ENCODE data around the gene BRME1. TPM values are rescaled to one million over a fixed set of nuclear protein-coding genes. Genes with fewer than 3 reads are reported as not detected.

BRME1 gene
- polyA plus RNA-seq, 1 donor from 2014 or later = 6.2 TPM

DNA sequence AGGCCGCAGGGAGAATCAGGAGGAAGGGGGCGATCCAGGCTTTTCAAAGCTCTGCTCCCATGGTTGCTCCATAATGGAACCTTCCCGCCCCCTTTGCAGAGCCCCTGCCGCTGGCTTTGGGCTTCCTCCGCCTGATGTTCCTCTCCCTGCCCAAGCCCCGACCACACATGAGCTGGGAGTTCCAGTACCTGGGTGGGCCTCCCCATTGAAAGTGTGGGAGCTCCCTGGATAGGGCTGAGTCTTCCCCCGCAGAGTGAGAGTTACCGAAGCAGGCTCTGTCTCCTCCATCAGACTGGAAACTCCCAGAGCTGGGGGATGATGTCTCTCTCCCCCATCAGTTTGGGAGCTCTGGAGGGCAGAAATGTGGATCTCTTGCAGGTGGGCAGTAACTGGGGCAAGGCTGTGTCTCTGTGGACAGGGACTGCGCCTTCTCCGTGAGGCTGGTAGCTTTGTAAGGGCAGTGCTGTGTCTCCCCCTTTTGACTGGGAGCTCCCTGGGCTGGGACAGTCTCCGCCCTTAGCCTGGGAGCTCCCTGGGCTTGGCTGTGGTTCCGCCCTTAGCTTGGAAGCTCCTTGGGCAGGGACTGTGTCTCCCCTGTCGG, 47.1 kb upstream of the BRME1 start:
- Histone ChIP-seq H3K9me3 (ENCODE audit: low read length) (no peaks in the 10 kb centered on the region), H3F3A (ENCODE audit: insufficient read depth, low read length, poor library complexity, severe bottlenecking) (no peaks in the 10 kb centered on the region), H3K27me3 (ENCODE audit: insufficient read depth, low read depth, low read length) (no peaks in the 10 kb centered on the region), H4K20me1 (ENCODE audit: insufficient read depth) (no peaks in the 10 kb centered on the region), H3K4me2 (ENCODE audit: low read length) (peak overlapping the region; percentile 87), H3K9ac (ENCODE audit: low read length) (peak overlapping the region; percentile 91), H2AFZ (ENCODE audit: low read depth, low read length) (no peak overlapping the region), H3K9me2 (ENCODE audit: insufficient read depth, low read length) (no peaks in the 10 kb centered on the region), H3K4me3 (ENCODE audit: low read length) (peak overlapping the region; percentile 91), H3K36me3 (ENCODE audit: insufficient read depth, low read length) (no peaks in the 10 kb centered on the region), H3K79me2 (replicated peaks; ENCODE audit: insufficient read depth, low read length) (peaks cover 14% of the 10 kb centered on the region), H3K27ac (ENCODE audit: low read length) (peak overlapping the region; percentile 96)
- TF ChIP-seq SMC3 (conservative IDR thresholded peaks at IDR 0.05; ENCODE audit: poor library complexity) = peak; percentile 13
- peak; percentile 20 for TF ChIP-seq RAD21 (conservative IDR thresholded peaks at IDR 0.05)
- peak; percentile 27 for TF ChIP-seq POLR2AphosphoS5 (IDR thresholded peaks at IDR 0.05)
- TF ChIP-seq EP300 (conservative IDR thresholded peaks at IDR 0.05; ENCODE audit: poor library complexity, severe bottlenecking) = no peak
- TF ChIP-seq EZH2 (IDR thresholded peaks at IDR 0.05; ENCODE audit: borderline replicate concordance, insufficient read depth, low read length, poor library complexity, severe bottlenecking) = no peak
- TF ChIP-seq, protein P1, sequence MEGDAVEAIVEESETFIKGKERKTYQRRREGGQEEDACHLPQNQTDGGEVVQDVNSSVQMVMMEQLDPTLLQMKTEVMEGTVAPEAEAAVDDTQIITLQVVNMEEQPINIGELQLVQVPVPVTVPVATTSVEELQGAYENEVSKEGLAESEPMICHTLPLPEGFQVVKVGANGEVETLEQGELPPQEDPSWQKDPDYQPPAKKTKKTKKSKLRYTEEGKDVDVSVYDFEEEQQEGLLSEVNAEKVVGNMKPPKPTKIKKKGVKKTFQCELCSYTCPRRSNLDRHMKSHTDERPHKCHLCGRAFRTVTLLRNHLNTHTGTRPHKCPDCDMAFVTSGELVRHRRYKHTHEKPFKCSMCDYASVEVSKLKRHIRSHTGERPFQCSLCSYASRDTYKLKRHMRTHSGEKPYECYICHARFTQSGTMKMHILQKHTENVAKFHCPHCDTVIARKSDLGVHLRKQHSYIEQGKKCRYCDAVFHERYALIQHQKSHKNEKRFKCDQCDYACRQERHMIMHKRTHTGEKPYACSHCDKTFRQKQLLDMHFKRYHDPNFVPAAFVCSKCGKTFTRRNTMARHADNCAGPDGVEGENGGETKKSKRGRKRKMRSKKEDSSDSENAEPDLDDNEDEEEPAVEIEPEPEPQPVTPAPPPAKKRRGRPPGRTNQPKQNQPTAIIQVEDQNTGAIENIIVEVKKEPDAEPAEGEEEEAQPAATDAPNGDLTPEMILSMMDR (IDR thresholded peaks at IDR 0.05; ENCODE audit: poor library complexity, severe bottlenecking) = no peak
- no peak for TF ChIP-seq TAF1 (IDR thresholded peaks at IDR 0.05; ENCODE audit: low read depth)
- no peak for TF ChIP-seq MXI1 (conservative IDR thresholded peaks at IDR 0.05; ENCODE audit: poor library complexity, severe bottlenecking)
- TF ChIP-seq, protein P2, sequence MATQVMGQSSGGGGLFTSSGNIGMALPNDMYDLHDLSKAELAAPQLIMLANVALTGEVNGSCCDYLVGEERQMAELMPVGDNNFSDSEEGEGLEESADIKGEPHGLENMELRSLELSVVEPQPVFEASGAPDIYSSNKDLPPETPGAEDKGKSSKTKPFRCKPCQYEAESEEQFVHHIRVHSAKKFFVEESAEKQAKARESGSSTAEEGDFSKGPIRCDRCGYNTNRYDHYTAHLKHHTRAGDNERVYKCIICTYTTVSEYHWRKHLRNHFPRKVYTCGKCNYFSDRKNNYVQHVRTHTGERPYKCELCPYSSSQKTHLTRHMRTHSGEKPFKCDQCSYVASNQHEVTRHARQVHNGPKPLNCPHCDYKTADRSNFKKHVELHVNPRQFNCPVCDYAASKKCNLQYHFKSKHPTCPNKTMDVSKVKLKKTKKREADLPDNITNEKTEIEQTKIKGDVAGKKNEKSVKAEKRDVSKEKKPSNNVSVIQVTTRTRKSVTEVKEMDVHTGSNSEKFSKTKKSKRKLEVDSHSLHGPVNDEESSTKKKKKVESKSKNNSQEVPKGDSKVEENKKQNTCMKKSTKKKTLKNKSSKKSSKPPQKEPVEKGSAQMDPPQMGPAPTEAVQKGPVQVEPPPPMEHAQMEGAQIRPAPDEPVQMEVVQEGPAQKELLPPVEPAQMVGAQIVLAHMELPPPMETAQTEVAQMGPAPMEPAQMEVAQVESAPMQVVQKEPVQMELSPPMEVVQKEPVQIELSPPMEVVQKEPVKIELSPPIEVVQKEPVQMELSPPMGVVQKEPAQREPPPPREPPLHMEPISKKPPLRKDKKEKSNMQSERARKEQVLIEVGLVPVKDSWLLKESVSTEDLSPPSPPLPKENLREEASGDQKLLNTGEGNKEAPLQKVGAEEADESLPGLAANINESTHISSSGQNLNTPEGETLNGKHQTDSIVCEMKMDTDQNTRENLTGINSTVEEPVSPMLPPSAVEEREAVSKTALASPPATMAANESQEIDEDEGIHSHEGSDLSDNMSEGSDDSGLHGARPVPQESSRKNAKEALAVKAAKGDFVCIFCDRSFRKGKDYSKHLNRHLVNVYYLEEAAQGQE (IDR thresholded peaks at IDR 0.05; ENCODE audit: borderline replicate concordance) = no peak

DNA sequence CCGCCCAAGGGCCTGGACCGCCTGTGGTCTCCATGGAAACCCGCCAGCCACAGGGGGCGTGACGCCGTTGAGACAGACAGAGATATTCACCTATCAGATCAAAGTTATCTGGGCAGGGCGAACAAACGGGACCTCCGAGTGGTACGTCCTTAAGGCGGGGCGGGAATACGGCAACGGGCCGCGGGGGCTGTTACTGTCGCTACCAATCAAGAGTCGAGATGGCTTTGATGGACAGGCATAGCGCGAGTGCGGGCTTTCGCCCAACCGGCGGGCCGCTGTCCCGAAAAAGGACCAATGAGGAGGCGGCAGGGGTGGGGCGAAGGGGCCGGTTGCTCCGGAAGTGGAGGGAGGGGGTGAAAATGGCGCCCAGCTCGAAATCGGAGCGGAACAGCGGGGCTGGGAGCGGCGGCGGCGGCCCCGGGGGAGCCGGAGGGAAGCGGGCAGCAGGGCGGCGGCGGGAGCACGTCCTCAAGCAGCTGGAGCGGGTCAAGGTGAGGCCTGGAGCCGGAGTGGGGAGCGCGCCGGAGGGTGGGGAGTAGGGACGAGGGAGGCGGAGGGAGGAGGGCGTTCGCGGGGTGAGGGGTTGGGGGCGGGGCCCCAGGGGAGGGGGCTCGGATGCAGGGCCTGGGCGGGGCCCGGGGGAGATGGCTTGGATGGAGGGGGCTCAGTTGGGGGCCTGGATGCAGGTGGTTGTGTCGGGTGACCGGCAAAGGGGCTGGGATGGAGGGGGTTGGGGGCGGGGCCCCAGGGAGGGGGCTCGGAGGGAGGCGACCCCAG, 46.4 kb upstream of the BRME1 start, which contains the start of gene DCAF15:
Gene DCAF15, plus strand, starts transcription at position 356 of the 777 bp plus-strand sequence. Its CDS starts 4 bp downstream, at position 360.
- Histone ChIP-seq H3K79me2 (replicated peaks; ENCODE audit: insufficient read depth, low read length) (peaks cover 14% of the 10 kb centered on the region), H3K27ac (ENCODE audit: low read length) (peak within 1 kb of the TSS; percentile 96), H4K20me1 (ENCODE audit: insufficient read depth) (no peaks in the 10 kb centered on the region), H3K27me3 (ENCODE audit: insufficient read depth, low read depth, low read length) (no peaks in the 10 kb centered on the region), H2AFZ (ENCODE audit: low read depth, low read length) (peak within 1 kb of the TSS; percentile 77), H3K9me2 (ENCODE audit: insufficient read depth, low read length) (no peaks in the 10 kb centered on the region), H3K9me3 (ENCODE audit: low read length) (no peaks in the 10 kb centered on the region), H3F3A (ENCODE audit: insufficient read depth, low read length, poor library complexity, severe bottlenecking) (no peaks in the 10 kb centered on the region), H3K36me3 (ENCODE audit: insufficient read depth, low read length) (no peaks in the 10 kb centered on the region), H3K4me2 (ENCODE audit: low read length) (peak within 1 kb of the TSS; percentile 87), H3K9ac (ENCODE audit: low read length) (peak within 1 kb of the TSS; percentile 91), H3K4me3 (ENCODE audit: low read length) (peak within 1 kb of the TSS; percentile 91)
- TF ChIP-seq, protein P1 (IDR thresholded peaks at IDR 0.05; ENCODE audit: poor library complexity, severe bottlenecking) = peak; percentile 28
- TF ChIP-seq, protein P2 (IDR thresholded peaks at IDR 0.05; ENCODE audit: borderline replicate concordance) = peak; percentile 89
- TF ChIP-seq EZH2 (IDR thresholded peaks at IDR 0.05; ENCODE audit: borderline replicate concordance, insufficient read depth, low read length, poor library complexity, severe bottlenecking) = no peak
- no peak for TF ChIP-seq EP300 (conservative IDR thresholded peaks at IDR 0.05; ENCODE audit: poor library complexity, severe bottlenecking)
- no peak for TF ChIP-seq SMC3 (conservative IDR thresholded peaks at IDR 0.05; ENCODE audit: poor library complexity)
- peak; percentile 65 for TF ChIP-seq MXI1 (conservative IDR thresholded peaks at IDR 0.05; ENCODE audit: poor library complexity, severe bottlenecking)
- peak; percentile 83 for TF ChIP-seq TAF1 (IDR thresholded peaks at IDR 0.05; ENCODE audit: low read depth)
- TF ChIP-seq POLR2AphosphoS5 (IDR thresholded peaks at IDR 0.05) = peak; percentile 87
- TF ChIP-seq RAD21 (conservative IDR thresholded peaks at IDR 0.05) = no peak
